ENCODE results near the gene ACTA2. TPM values are rescaled to one million over a fixed set of nuclear protein-coding genes. Genes with fewer than 3 reads are reported as not detected.
A peak's percentile ranks its signal among the peaks of the same experiment; 100 is the strongest.
"Not testable (repeated sequence)": the region's sequence is repeated elsewhere in the genome, so short reads cannot be mapped to it uniquely, and the experiment has no call there.

ACTA2 gene
- total RNA-seq, 1 donor from 2014 or later = 2.4 TPM

DNA sequence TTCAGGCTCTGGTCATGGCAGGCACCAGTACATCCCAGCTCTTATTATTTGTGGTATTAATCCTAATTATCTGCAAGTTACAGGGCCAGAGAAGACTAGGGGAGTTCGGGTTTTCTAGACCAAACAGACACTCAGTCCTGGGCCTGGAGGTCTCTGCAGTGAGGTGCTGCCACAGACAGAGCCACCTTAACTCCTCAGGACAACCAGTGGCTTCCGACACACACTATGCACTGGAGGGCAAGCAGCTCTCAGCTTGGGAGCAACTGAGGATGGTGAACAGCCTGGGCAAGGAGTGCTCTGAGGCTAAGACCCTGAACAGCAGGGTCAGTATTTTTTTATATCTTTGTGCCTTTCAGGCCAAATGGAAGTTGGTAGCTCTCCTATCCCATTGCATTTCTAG, 19.0 kb downstream of the ACTA2 start:
- Mint-ChIP-seq H3K4me1 (peaks cover 32% of the 10 kb centered on the region), H3K9me3 (no peaks in the 10 kb centered on the region), H3K36me3 (ENCODE audit: low read depth) (peaks cover 16% of the 10 kb centered on the region), H3K4me3 (no peak overlapping the region), H3K27ac (no peak overlapping the region), H3K27me3 (no peaks in the 10 kb centered on the region)
- ChIA-PET POLR2A (interaction anchor here (1.2 to 3.3 kb wide), 6 partner anchors 32 to 99 kb away, joined by 3 to 33 read pairs (median 7); partner anchors contain the start of gene STAMBPL1), CTCF (interaction anchor here (0.9 to 12.3 kb wide), 29 partner anchors 10 to 368 kb away, joined by 3 to 449 read pairs (median 7); partner anchors contain the start of genes FAS and STAMBPL1)
- TF ChIP-seq, protein P1, sequence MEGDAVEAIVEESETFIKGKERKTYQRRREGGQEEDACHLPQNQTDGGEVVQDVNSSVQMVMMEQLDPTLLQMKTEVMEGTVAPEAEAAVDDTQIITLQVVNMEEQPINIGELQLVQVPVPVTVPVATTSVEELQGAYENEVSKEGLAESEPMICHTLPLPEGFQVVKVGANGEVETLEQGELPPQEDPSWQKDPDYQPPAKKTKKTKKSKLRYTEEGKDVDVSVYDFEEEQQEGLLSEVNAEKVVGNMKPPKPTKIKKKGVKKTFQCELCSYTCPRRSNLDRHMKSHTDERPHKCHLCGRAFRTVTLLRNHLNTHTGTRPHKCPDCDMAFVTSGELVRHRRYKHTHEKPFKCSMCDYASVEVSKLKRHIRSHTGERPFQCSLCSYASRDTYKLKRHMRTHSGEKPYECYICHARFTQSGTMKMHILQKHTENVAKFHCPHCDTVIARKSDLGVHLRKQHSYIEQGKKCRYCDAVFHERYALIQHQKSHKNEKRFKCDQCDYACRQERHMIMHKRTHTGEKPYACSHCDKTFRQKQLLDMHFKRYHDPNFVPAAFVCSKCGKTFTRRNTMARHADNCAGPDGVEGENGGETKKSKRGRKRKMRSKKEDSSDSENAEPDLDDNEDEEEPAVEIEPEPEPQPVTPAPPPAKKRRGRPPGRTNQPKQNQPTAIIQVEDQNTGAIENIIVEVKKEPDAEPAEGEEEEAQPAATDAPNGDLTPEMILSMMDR (IDR thresholded peaks at IDR 0.05) = no peak
- intact Hi-C loops (cut with micrococcal nuclease) = loop anchor here (2.0 to 10.0 kb wide), 4 partner anchors 33 to 631 kb away; no protein-coding TSS in a partner anchor
- DNase-seq (no peak), ATAC-seq (ENCODE audit: low read depth) (no peak)

DNA sequence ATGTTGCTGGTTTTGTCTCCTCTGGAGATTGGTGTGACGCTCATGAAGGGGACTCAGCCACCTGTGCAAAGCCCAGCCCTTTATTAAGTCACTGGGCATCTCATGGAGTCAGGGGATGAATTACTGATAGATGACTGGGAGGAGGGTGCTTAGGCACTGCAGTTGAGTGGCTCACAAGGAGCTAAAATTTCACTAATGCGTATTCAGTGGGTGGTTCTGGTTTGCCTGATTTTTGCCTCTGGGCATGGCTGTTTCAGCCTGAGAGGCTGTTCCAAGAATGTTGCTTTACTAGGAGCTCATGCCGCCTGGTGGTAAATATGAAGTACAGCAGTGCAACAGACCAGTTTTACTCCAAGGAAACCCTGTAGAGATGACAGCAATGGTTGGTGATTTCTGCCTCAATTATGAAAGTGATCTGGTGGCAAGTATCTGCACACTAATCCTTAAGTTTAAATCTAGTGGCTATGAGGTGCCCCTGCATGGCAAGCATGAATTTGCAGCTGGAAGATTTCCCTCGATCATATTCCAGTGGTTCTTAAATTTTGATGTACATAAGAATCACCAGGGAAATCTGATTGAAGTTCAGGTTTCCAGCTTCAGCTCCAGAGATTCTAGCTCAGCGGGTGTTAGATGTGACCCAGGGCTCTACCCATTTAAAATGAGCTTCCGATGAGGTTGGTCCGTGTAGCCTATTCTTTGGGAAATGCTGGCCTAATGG, 19.9 kb downstream of the ACTA2 start:
- ChIA-PET POLR2A (interaction anchor here (1.0 to 3.3 kb wide), 9 partner anchors 31 to 98 kb away, joined by 3 to 33 read pairs (median 6); partner anchors contain the start of genes FAS and STAMBPL1), CTCF (interaction anchor here (0.6 to 12.3 kb wide), 34 partner anchors 9 to 540 kb away, joined by 3 to 449 read pairs (median 5); partner anchors contain the start of genes FAS and STAMBPL1)
- TF ChIP-seq, protein P1 (IDR thresholded peaks at IDR 0.05) = peak; percentile 86
- ATAC-seq (ENCODE audit: low read depth) (peak; percentile 76), DNase-seq (no peak)
- Mint-ChIP-seq H3K36me3 (ENCODE audit: low read depth) (peaks cover 15% of the 10 kb centered on the region), H3K4me1 (peaks cover 32% of the 10 kb centered on the region), H3K4me3 (no peak overlapping the region), H3K27me3 (no peaks in the 10 kb centered on the region), H3K9me3 (no peaks in the 10 kb centered on the region), H3K27ac (peak overlapping the region; percentile 64)
- intact Hi-C loops (cut with micrococcal nuclease) = loop anchor here (1.0 to 10.0 kb wide), 6 partner anchors 32 to 632 kb away; partner anchors contain the start of gene STAMBPL1

DNA sequence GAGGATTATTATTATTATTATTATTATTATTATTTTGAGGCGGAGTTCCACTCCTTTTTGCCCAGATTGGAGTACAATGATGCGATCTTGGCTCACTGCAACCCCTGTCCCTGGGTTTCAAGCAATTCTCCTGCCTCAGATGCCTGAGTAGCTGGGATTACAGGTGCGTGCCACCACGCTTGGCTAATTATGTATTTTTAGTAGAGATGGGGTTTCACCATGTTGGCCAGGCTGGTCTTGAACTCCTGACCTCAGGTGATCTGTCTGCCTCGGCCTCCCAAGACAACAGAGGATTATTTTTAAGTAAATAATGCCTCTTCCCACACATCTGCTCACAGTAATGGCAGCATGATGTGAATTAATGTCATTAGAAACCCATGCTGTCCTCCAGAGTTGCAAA, 20.5 kb downstream of the ACTA2 start:
- not testable (repeated sequence) for H3K9me3 Mint-ChIP-seq; ATAC-seq (ENCODE audit: low read depth); H3K27me3 Mint-ChIP-seq; H3K27ac Mint-ChIP-seq; DNase-seq; H3K4me3 Mint-ChIP-seq
- ChIA-PET CTCF (interaction anchor here (0.6 to 12.3 kb wide), 25 partner anchors 8 to 539 kb away, joined by 3 to 449 read pairs (median 6); partner anchors contain the start of genes FAS and STAMBPL1), POLR2A (interaction anchor here (0.6 to 3.3 kb wide), 7 partner anchors 30 to 102 kb away, joined by 3 to 33 read pairs (median 6); partner anchors contain the start of genes FAS and STAMBPL1)
- peaks cover 29% of the 10 kb centered on the region for H3K4me1 Mint-ChIP-seq
- intact Hi-C loops (cut with micrococcal nuclease) = loop anchor here (1.0 to 10.0 kb wide), 6 partner anchors 31 to 633 kb away; partner anchors contain the start of gene STAMBPL1
- H3K36me3 Mint-ChIP-seq (ENCODE audit: low read depth) = peaks cover 18% of the 10 kb centered on the region

DNA sequence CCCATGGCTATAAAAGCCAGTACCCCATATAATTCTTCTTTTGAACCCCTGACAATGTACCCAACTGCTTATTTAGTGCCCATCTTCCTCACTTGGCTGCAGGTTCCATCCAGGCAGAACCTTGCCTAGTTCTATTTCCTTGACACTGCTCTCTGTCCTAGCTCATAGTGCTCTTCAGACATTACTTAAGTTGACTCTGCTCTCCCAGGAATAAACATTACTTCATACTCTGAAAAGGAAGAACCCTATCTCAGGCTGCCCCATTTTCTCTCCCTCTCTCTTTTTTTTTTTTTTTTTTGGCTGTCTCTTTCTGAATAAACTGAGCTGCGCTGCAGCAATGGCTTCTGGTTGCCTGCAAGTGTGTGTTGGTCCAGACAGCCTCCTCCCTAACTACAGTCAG, 21.0 kb downstream of the ACTA2 start:
- no peak overlapping the region for H3K4me3 Mint-ChIP-seq
- ChIA-PET CTCF (interaction anchor here (1.2 to 12.3 kb wide), 9 partner anchors 14 to 283 kb away, joined by 3 to 449 read pairs (median 22); partner anchors contain the start of gene STAMBPL1), POLR2A (interaction anchor here (0.6 to 3.3 kb wide), 5 partner anchors 30 to 101 kb away, joined by 3 to 33 read pairs (median 6); partner anchors contain the start of gene STAMBPL1)
- ATAC-seq (ENCODE audit: low read depth) (no peak), DNase-seq (no peak)
- H3K27ac Mint-ChIP-seq = peak overlapping the region; percentile 1
- TF ChIP-seq, protein P1 (IDR thresholded peaks at IDR 0.05) = no peak
- peaks cover 23% of the 10 kb centered on the region for H3K36me3 Mint-ChIP-seq (ENCODE audit: low read depth)
- no peaks in the 10 kb centered on the region for H3K9me3 Mint-ChIP-seq
- H3K4me1 Mint-ChIP-seq = peaks cover 24% of the 10 kb centered on the region
- H3K27me3 Mint-ChIP-seq = no peaks in the 10 kb centered on the region
- intact Hi-C loops (cut with micrococcal nuclease) = loop anchor here (5.0 to 10.0 kb wide), 3 partner anchors 244 to 633 kb away; no protein-coding TSS in a partner anchor

DNA sequence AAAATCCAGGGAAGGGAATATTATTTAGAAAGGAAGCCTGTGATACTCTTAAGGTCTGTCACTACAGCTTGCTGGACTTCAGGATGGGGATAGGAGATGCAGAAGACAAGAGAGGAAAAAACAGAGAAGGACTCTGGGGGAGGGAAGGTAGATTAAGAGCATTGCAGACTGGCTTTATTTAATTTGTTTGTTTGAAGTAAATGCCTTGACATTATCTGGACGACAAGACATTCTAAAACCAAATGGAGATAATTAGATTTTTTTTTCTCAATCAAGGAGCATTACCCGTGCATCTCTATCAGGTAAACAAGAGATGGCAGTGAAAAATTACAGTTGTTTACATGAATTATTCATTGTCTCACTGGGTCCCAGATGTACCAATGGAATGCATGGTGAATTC, 24.3 kb downstream of the ACTA2 start:
- CTCF ChIA-PET = interaction anchor here (12.3 kb wide), 1 partner anchor 94 kb away, joined by 449 read pairs; no protein-coding TSS in a partner anchor
- H3K36me3 Mint-ChIP-seq (ENCODE audit: low read depth) = peaks cover 49% of the 10 kb centered on the region

More for the DNA sequence above, 24.3 kb downstream of the ACTA2 start:
- TF ChIP-seq, protein P1 (IDR thresholded peaks at IDR 0.05) = no peak
- H3K27ac Mint-ChIP-seq = no peak overlapping the region
- H3K27me3 Mint-ChIP-seq = no peaks in the 10 kb centered on the region
- H3K4me1 Mint-ChIP-seq = peaks cover 12% of the 10 kb centered on the region
- POLR2A ChIA-PET = no interaction called here
- ATAC-seq (ENCODE audit: low read depth) = no peak
- no peak for DNase-seq
- H3K4me3 Mint-ChIP-seq = no peak overlapping the region
- no peaks in the 10 kb centered on the region for H3K9me3 Mint-ChIP-seq
- intact Hi-C loops (cut with micrococcal nuclease) = no loop called here

Data from activated B cell treated with CpG ODN at 0.5 μM for 24 hours (primary cell).